Memory B cell (primary cell): Measurements from ENCODE around the gene ZNF705A.
A peak's percentile ranks its signal among the peaks of the same experiment; 100 is the strongest.
"Not testable (repeated sequence)": the region's sequence is repeated elsewhere in the genome, so short reads cannot be mapped to it uniquely, and the experiment has no call there.

Experiments
- ATAC-seq: fragments of 150-1000 bp; cut with Tn5 transposase; 2 replicates; pipeline ENCODE4 v1.10.0; 2021; ENCODE audit warnings: low read depth, mild to moderate bottlenecking, moderate library complexity
- DNase-seq, 2 donors: peaks; one replicate each; pipeline ENCODE4 v3.0.0; 2022; ENCODE audit warnings: low spot score in 2 of 2
- H3K27ac Mint-ChIP-seq: one replicate; pipeline ENCODE4 v1.8.0; 2022; ENCODE audit warnings: mild to moderate bottlenecking, moderate library complexity, mixed read lengths
- H3K27me3 Mint-ChIP-seq: one replicate; pipeline ENCODE4 v1.8.0; 2022; ENCODE audit warnings: mixed read lengths
- H3K36me3 Mint-ChIP-seq: one replicate; pipeline ENCODE4 v1.8.0; 2022; ENCODE audit warnings: mild to moderate bottlenecking, mixed read lengths
- H3K4me1 Mint-ChIP-seq: one replicate; pipeline ENCODE4 v1.8.0; 2022; ENCODE audit warnings: mixed read lengths
- H3K4me3 Mint-ChIP-seq: one replicate; pipeline ENCODE4 v1.8.0; 2022; ENCODE audit warnings: mild to moderate bottlenecking, moderate library complexity, mixed read lengths
- H3K9me3 Mint-ChIP-seq: one replicate; pipeline ENCODE4 v1.8.0; 2022; ENCODE audit warnings: mixed read lengths

Gene ZNF705A

GRCh38 chr12:8223646-8224045 is 66.8 kb downstream of the ZNF705A start:
- H3K4me1 Mint-ChIP-seq, H3K36me3 Mint-ChIP-seq, H3K27me3 Mint-ChIP-seq, ATAC-seq, H3K9me3 Mint-ChIP-seq, H3K4me3 Mint-ChIP-seq, DNase-seq, H3K27ac Mint-ChIP-seq: not testable (repeated sequence)

- H3K9me3 Mint-ChIP-seq, H3K27me3 Mint-ChIP-seq, H3K36me3 Mint-ChIP-seq, H3K4me1 Mint-ChIP-seq, ATAC-seq, DNase-seq, H3K4me3 Mint-ChIP-seq, H3K27ac Mint-ChIP-seq: not testable (repeated sequence)
Observed at GRCh38 chr12:8224782-8225181, 68.0 kb downstream of the ZNF705A start.

- Mint-ChIP-seq H3K4me3 (no peak overlapping the region), H3K36me3 (no peaks in the 10 kb centered on the region), H3K27me3 (no peaks in the 10 kb centered on the region), H3K9me3 (no peaks in the 10 kb centered on the region), H3K4me1 (no peaks in the 10 kb centered on the region), H3K27ac (no peak overlapping the region)
- ATAC-seq (no peak), DNase-seq (no peak)
Observed at GRCh38 chr12:8226355-8226754, 69.5 kb downstream of the ZNF705A start.

- Mint-ChIP-seq H3K27ac (peak within 1 kb of the TSS; percentile 47), H3K4me3 (peak within 1 kb of the TSS; percentile 82)
- not testable (repeated sequence) for H3K9me3 Mint-ChIP-seq, H3K27me3 Mint-ChIP-seq, ATAC-seq, H3K36me3 Mint-ChIP-seq, DNase-seq, H3K4me1 Mint-ChIP-seq
Observed at GRCh38 chr12:8226992-8227731, 70.3 kb downstream of the ZNF705A start, which contains the start of gene FAM90A1. Gene FAM90A1 (minus strand): TSS chr12:8227618. CDS start chr12:8224832, 2,786 bp downstream.

GRCh38 chr12:8227732-8228077 is 70.9 kb downstream of the ZNF705A start:
- H3K4me1 Mint-ChIP-seq, H3K27me3 Mint-ChIP-seq, DNase-seq, H3K36me3 Mint-ChIP-seq, ATAC-seq, H3K9me3 Mint-ChIP-seq: not testable (repeated sequence)
- peak overlapping the region; percentile 47 for H3K27ac Mint-ChIP-seq
- peak overlapping the region; percentile 82 for H3K4me3 Mint-ChIP-seq

GRCh38 chr12:8228607-8229006 is 71.8 kb downstream of the ZNF705A start:
- H3K27ac Mint-ChIP-seq, H3K4me3 Mint-ChIP-seq: not testable (repeated sequence)

GRCh38 chr12:8229486-8229885 is 72.7 kb downstream of the ZNF705A start:
- ATAC-seq, H3K27me3 Mint-ChIP-seq, H3K9me3 Mint-ChIP-seq, DNase-seq, H3K4me3 Mint-ChIP-seq, H3K4me1 Mint-ChIP-seq, H3K36me3 Mint-ChIP-seq, H3K27ac Mint-ChIP-seq: not testable (repeated sequence)

More at GRCh38 chr12:8228607-8229006, 71.8 kb downstream of the ZNF705A start:
- ATAC-seq, DNase-seq, H3K4me1 Mint-ChIP-seq, H3K36me3 Mint-ChIP-seq, H3K27me3 Mint-ChIP-seq, H3K9me3 Mint-ChIP-seq: not testable (repeated sequence)
